GM18519 (cell line): ENCODE measurements around the gene RAB3GAP1.
"Not testable (repeated sequence)": the region's sequence is repeated elsewhere in the genome, so short reads cannot be mapped to it uniquely, and the experiment has no call there.

Source experiments
- ATAC-seq: cut with Tn5 transposase; IDR thresholded peaks from one replicate; pipeline ENCODE4 v1.9.1; 2021; ENCODE audit warnings: mild to moderate bottlenecking, moderate library complexity; ENCODE audit not compliant: unreplicated experiment, low FRiP score

The RAB3GAP1 gene

GRCh38 chr2:135099802-135100483 is 47.9 kb downstream of the RAB3GAP1 start:
- ATAC-seq, result no peak

- no peak for ATAC-seq
Measured at GRCh38 chr2:135103843-135104242, 51.8 kb downstream of the RAB3GAP1 start.

GRCh38 chr2:135105513-135106316 is 53.6 kb downstream of the RAB3GAP1 start:
- ATAC-seq, result not testable (repeated sequence)

DNA sequence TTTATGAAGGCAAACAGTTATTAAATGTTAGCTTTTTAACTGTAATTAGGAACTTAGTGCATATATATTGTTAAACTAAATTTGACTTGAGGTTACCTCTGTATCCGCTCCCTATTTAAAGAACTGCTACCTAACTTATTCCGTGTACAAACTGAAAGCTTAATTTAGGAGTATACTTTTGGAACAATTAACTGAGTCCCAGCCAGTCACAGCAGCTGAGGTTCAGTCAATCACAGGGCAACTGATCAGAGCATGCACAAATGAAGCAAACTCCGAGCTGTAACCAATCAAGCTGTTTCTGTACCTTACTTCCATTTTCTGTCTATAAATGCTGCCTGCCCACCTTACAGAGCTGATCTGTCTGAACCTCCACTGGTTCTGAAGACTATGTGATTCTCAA is 61.2 kb downstream of the RAB3GAP1 start:
- ATAC-seq, result no peak

DNA sequence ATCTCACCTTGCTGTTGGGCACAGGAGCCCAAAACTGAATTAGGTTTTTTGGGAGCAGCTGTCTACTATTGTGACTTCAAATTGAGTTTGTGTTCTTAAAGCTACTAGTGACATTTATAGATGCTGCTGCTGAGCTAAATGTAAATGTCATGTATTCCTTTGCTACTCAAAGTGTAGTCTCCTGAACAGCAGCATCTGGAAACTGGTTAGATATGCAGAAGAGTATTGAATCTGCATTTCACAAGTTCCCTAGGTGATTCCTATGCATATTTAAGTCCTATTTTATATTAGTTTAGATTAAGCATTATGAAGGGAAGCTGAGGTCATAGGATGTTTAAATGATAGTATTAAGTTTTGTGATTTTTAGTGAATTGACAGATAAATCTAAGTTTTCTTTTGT is 67.5 kb downstream of the RAB3GAP1 start:
- no peak for ATAC-seq

DNA sequence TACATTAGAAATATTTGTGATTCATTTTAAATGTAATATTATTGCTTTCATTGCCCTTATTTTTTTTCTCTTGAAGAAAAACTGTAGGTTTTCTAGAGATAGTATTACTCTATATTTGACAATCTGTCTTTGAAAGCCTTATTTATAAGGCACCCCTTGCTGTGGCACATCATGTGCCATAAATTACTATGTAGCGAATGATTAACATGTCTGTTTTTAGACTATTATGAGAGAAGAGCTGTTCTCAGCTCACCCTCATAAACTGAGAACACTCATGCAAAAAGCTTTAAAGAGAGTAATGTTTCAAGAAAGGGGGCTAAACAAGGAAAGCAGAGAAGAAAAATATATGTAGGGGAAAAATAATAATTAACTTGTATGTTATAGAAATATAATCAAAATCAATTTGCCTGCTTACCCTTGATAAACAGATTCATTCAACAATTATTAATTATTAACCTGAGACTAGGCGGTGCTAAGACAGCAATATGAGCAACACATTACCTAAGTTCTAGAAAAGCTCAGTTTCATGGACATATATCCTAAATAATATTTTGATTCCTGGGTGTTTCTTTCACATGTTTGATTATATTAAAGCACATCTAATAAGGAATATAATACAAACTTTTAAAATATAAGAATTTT is 69.0 kb downstream of the RAB3GAP1 start:
- no peak for ATAC-seq

DNA sequence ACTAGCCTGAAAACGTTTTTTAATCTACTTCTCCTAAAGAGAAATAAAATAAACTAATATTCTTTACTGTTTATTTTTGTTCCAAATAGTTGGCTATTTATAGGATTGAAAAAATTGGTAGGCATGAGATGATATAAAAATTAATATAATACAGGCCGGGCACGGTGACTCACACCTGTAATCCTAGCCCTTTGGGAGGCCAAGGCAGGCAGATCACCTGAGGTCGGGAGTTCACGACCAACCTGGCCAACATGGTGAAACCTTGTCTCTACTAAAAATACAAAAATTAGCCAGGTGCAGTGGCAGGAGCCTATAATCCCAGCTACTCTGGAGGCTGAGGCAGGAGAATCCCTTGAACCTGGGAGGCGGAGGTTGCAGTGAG is 69.6 kb downstream of the RAB3GAP1 start:
- not testable (repeated sequence) for ATAC-seq

DNA sequence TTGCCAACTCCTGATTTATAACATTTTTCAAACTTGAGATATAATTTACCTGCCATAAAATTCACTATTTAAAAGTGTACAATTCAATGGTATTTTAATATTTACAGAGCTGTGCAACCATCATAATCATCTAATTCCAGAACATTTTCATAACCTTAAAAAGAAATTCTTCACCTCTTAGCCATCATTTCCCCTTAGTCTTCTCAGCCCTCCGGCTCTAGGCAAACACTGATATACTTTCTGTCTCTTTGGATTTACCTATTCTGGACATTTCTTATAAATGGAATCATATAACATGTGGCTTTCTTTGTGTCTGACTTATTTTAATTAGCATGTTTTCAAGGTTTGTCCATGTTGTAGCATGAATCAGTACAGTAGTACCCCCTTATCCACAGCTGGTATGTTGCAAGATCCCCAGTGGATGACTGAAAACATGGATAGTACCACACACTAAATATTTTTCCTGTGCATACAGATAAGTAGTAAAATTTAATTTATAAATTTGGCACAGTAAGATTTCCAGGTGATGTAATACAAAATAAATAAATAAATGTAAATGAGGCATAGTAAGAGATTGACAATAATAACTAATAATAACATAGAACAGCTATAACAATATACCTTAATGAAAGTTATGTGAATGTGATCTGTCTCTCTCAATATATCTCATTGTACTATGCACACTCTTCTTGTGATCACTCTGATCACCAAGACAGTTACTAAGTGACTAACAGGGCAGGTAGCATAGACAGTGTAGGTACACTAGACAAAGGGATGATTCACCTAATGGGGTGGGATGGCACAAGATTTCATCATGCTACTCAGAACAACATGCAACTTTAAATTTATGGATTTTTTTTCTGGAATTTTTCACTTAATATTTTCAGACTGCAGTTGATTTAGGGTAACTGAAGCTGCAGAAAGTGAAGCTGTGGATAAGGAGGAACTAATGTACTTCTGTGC is 73.1 kb downstream of the RAB3GAP1 start:
- ATAC-seq, result no peak

DNA sequence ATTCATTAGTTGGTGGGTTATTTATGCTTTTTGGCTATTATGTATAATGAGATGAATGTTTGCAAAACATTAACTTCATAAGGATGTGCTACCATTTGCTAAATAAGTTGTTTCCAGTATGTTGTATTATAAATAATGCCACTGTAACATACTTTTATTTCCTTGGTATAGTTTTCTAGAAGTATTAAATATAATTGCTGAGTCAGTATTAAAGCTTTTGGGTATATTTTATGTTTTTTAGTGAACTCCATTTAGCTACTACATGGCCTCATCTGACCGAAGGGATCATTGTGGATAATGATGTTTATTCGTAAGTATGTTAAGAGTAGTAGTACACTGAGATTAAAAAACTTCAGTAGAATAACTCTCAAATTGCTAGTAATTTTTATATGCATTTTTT is 73.8 kb downstream of the RAB3GAP1 start:
- no peak for ATAC-seq

DNA sequence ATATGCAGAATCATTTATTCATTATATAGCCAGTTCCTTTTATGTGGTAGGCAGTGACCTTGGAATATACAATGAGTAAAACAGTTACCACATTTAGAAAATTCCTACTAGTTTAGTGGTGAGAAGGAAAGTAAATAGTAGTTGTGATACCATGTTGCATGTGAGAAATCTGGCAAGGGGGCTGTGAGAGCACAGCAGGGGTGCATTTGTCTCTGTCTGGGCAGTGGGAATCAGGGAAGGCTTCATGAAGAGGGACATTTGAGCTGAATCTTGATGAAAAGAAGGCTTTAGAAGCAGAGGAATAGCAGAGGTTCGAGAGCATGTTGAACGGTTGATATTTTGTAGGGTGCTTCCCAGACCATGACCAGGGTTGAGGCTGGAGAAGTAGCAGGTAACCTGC is 78.7 kb downstream of the RAB3GAP1 start:
- ATAC-seq, result no peak

DNA sequence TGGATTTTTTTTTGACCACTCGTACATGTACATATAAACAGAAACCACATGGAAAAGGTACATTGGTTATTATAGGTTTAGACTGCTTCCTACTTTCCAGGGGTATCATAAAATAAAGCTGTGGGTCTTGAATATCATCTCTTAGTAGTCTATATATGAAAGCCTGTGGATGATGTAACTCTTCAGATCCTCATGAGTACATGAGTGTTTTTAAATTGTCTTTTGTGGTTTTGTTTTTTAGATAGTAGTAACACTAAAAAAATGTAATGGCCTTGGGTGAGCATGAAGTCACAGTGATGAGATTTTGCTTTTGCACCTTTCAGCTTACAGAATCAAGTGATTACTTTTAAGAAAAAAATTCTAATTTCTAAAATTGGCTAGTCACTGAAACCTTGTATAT is 80.2 kb downstream of the RAB3GAP1 start:
- no peak for ATAC-seq

DNA sequence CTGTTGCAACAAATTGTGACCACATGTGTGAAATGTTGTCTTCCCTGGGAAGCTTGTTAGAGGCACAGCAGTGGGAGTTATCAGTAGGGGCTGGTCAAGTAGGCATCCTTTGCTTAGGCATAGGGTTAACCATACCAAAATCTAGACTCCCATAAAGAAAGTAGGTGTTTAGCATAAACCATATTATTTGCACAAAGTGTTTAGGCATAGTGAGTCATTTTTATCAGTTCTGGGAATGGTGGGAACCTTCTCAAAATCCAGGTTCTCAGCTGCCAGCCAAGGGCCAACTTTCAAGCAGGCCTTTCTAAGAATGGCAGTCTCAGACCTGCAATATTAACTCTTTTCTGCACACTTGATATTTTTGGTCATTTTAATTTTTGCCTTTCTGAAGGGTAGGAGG is 88.5 kb downstream of the RAB3GAP1 start:
- no peak for ATAC-seq

GRCh38 chr2:135142323-135142722 is 90.2 kb downstream of the RAB3GAP1 start:
- no peak for ATAC-seq

DNA sequence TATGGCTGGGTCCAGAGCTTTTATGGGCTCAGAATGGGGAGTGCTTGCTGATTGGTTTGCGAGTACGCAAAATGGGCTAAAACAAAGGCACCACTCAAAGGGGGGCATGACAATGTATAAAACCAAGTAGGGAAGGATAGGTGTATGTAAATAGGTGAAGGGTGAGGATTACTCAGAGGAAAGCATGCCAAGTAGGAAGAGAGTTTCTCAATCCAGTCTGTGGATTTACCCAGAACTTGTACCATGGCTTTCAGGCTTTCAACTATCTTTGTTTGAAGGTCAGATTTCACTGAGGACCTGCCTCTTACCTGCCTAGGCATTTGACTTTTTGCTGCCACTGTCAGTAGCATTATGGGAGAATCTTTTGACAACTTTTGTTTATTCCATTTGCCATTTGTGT is 92.3 kb downstream of the RAB3GAP1 start:
- no peak for ATAC-seq

- ATAC-seq, result no peak
Measured at GRCh38 chr2:135149251-135149650, 97.2 kb downstream of the RAB3GAP1 start.

DNA sequence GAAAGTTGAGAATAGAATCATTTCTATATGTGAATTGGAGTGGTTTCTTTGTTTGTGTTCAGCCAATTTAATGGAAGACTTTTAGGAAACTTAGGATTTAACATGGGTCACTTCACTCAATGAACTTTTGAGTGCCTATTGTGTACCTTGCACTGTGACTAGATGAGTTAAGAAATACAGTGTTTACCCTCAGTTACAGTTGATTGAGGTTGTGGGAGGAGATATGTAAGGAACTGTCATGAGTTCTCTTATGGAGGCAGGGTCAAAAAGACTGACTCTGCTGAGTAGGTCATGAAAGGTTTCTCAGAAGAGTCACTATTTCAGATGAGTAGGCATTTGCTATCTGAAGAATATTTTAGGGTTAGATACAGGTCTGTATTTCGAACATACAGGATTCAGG is 98.6 kb downstream of the RAB3GAP1 start:
- ATAC-seq, result no peak

GRCh38 chr2:135151615-135152014 is 99.5 kb downstream of the RAB3GAP1 start:
- no peak for ATAC-seq

GRCh38 chr2:135152361-135152760 is 100.3 kb downstream of the RAB3GAP1 start:
- no peak for ATAC-seq

- ATAC-seq, result no peak
Measured at GRCh38 chr2:135154962-135155361, 102.9 kb downstream of the RAB3GAP1 start.

GRCh38 chr2:135157856-135158255 is 105.8 kb downstream of the RAB3GAP1 start:
- no peak for ATAC-seq
